Right lobe of liver (tissue), 4 donors: ENCODE measurements around the gene CDKAL1.

Experiments
- CTCF ChIP-seq, 4 donors: fragments of 200-600 bp in 3 of 4; fragments of 450-650 bp in 1 of 4; IDR thresholded peaks; one replicate each; pipeline versions ENCODE4 v1.5.1 to v1.8.0; 2016 to 2022; ENCODE audit warnings: antibody characterized with exemption in 4 of 4, mild to moderate bottlenecking in 2 of 4
- POLR2A ChIP-seq: fragments of 450-650 bp; IDR thresholded peaks from one replicate; pipeline ENCODE4 v1.6.1; 2017; ENCODE audit warnings: antibody characterized with exemption, mild to moderate bottlenecking
- donor health status: DM: no; HTN: no; CAD: no.
- donor health status: DM: no; HTN: no; CAD: no.
- donor health status: DM: no; HTN: yes; CAD: no.

- TF ChIP-seq CTCF (IDR thresholded peaks at IDR 0.05): no peak
- no peak for TF ChIP-seq POLR2A
Observed at GRCh38 chr6:21132856-21133838, 598.9 kb downstream of the CDKAL1 start.
